Neutrophil (primary cell): ENCODE measurements around the gene ATF4.

Experiments
- H3K27ac ChIP-seq: fragments of 200-600 bp; sonication (generic); 2 replicates; pipeline ENCODE4 v1.5.1; 2016; ENCODE audit warnings: mild to moderate bottlenecking, moderate library complexity
- H3K27me3 ChIP-seq: fragments of 200-600 bp; sonication (generic); 2 replicates; pipeline ENCODE4 v1.6.0; 2016; ENCODE audit warnings: mild to moderate bottlenecking
- H3K36me3 ChIP-seq: fragments of 200-600 bp; sonication (generic); 2 replicates; pipeline ENCODE4 v1.5.1; 2017
- H3K4me1 ChIP-seq, 2 experiments: fragments of 200-600 bp in 1 of 2; sonication (generic) in 1 of 2; 1 replicate in 1 of 2; 2 replicates in 1 of 2; pipeline versions ENCODE4 v1.5.1 to v1.6.1; 2013 to 2016; ENCODE audit warnings: low read depth in 1 of 2, low read length in 1 of 2, mild to moderate bottlenecking in 1 of 2, moderate library complexity in 1 of 2; ENCODE audit not compliant: control insufficient read depth in 1 of 2, insufficient read depth in 1 of 2
- H3K4me3 ChIP-seq, 2 experiments: fragments of 200-600 bp in 1 of 2; sonication (generic) in 1 of 2; 1 replicate in 1 of 2; 2 replicates in 1 of 2; pipeline ENCODE4 v1.5.1; 2013 to 2016; ENCODE audit warnings: low read depth in 1 of 2, low read length in 1 of 2, mild to moderate bottlenecking in 1 of 2, moderate library complexity in 1 of 2
- H3K9me3 ChIP-seq: fragments of 200-600 bp; sonication (generic); 2 replicates; pipeline ENCODE4 v1.5.1; 2016
- CTCF ChIP-seq: fragments of 200-600 bp; sonication (generic); IDR thresholded peaks from 2 replicates; pipeline ENCODE4 v1.5.1; 2016; ENCODE audit warnings: antibody characterized with exemption

ATF4 gene

DNA sequence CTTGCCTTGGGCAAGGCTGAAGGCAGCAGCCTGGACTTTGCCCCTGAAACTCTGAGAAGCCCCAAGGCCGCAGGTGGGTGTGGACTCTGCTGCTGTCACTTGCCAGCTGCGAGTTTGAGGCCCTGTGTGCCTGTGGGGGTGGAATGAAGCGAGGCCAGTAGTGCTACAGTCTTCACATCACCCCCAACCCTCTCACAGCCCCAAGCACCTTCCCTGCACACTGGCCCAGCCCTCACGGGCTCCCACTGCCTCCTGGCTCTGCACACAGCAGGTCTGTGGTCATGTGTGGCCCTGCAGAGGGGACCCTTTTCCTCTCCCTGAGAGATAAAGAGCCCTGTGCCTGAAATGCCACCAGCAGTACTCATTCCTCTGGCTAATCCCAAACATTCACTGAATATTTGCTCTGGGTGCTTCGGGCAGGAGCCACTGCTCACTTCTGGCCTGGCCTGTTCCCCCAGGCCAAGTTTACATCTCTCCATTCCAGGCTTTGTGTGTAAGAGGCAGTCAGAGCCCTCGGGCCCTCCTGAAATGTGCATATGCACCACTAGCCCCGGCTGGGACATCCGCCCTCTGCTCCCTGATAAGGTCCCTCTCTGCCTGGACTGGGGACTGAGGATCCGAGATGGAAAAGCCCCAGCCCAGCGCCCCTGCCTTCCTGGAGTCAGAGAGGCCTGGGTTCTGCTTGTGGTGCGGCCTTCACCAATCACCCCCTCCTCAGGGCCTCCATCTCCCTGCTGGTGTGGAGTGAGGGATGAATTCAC lies 45.8 kb upstream of the ATF4 start:
- Histone ChIP-seq H3K27ac (no peak overlapping the region), H3K4me3 (no peak overlapping the region), H3K27me3 (peaks cover 10% of the 10 kb centered on the region), H3K36me3 (no peaks in the 10 kb centered on the region), H3K9me3 (no peaks in the 10 kb centered on the region), H3K4me1 (peaks cover 22 to 29% of the 10 kb centered on the region in 2 experiments)
- no peak for TF ChIP-seq CTCF

GRCh38 chr22:39475337-39475736 lies 45.0 kb upstream of the ATF4 start:
- no peak overlapping the region for H3K4me3 ChIP-seq
- no peak for TF ChIP-seq CTCF
- H3K27me3 ChIP-seq = peaks cover 2% of the 10 kb centered on the region
- no peak overlapping the region for H3K27ac ChIP-seq
- H3K36me3 ChIP-seq = no peaks in the 10 kb centered on the region
- H3K9me3 ChIP-seq = no peaks in the 10 kb centered on the region
- peaks cover 21 to 26% of the 10 kb centered on the region in 2 experiments for H3K4me1 ChIP-seq

DNA sequence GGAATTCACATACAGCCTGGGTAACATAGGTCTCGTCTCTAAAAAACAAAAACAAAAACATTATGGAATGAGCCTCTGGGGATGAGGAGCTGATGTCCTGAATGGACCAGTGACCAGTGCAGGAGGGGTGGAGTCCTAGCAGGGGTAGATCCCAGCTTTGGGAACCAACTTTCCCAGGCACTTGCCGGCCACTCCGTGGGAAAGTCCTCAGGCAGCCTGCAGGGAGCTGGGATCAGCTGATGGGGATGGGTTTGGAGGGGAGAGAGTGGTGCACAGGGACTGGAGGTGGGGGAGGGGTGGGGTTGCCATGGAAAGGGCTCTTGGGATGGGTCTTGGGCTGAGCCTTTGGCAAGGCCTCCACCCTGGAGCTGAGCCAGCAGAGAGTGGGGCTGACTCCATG lies 44.5 kb upstream of the ATF4 start:
- H3K9me3 ChIP-seq = no peaks in the 10 kb centered on the region
- peaks cover 20 to 21% of the 10 kb centered on the region in 2 experiments for H3K4me1 ChIP-seq
- H3K27ac ChIP-seq = no peak overlapping the region
- H3K27me3 ChIP-seq = no peaks in the 10 kb centered on the region
- TF ChIP-seq CTCF = no peak
- no peak overlapping the region for H3K4me3 ChIP-seq
- H3K36me3 ChIP-seq = no peaks in the 10 kb centered on the region

DNA sequence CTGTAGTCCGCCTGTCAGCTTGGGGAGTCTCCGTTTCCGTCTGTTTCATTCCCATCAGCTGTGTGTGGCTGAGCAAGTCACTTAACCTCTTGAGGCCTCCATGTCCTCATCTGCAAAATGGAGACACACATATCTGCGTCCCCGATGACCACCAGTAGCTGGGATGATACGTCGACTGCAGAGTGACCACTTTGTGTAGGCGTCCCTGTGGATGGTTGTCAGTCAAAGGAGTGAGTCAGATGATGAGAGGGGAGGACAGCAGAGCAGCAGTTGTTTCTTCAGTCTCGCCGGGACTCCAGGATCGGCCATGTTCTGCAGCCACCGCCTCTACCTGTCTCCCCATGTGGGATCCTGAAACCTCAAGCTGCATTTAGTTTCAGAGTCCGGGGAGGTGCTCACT lies 43.7 kb upstream of the ATF4 start:
- Histone ChIP-seq H3K27me3 (no peaks in the 10 kb centered on the region), H3K4me3 (no peak overlapping the region), H3K27ac (no peak overlapping the region), H3K36me3 (no peaks in the 10 kb centered on the region), H3K4me1 (peaks cover 13 to 14% of the 10 kb centered on the region in 2 experiments), H3K9me3 (no peaks in the 10 kb centered on the region)
- TF ChIP-seq CTCF = no peak

GRCh38 chr22:39477542-39477941 lies 42.8 kb upstream of the ATF4 start:
- H3K9me3 ChIP-seq = no peaks in the 10 kb centered on the region
- no peaks in the 10 kb centered on the region for H3K27me3 ChIP-seq
- no peak overlapping the region for H3K4me3 ChIP-seq
- TF ChIP-seq CTCF = no peak
- peaks cover 4 to 5% of the 10 kb centered on the region in 2 experiments for H3K4me1 ChIP-seq
- H3K27ac ChIP-seq = no peak overlapping the region
- H3K36me3 ChIP-seq = no peaks in the 10 kb centered on the region
